ENCODE results near the gene SMARCAL1.

GRCh38 chr2:216478791-216479190, 66.5 kb downstream of the SMARCAL1 start:
- TF ChIP-seq CTCF (IDR thresholded peaks at IDR 0.05) (no peak), POLR2A (IDR thresholded peaks at IDR 0.05) (no peak)
